GM23338 (cell line): ENCODE measurements around the gene LRRC26. TPM values are rescaled to one million over a fixed set of nuclear protein-coding genes. Genes with fewer than 3 reads are reported as not detected.

Experiments
- ATAC-seq: fragments of 200-7000 bp; cut with Tn5 transposase; 3 replicates; pipeline ENCODE4 v1.9.1; 2020
- DNase-seq: peaks from one replicate; pipeline ENCODE4 v3.0.0-alpha.2; 2015; ENCODE audit warnings: low spot score
- H2AFZ ChIP-seq: fragments of 200-600 bp; sonication (generic); 2 replicates; pipeline ENCODE4 v1.8.0; 2016; ENCODE audit warnings: antibody characterized with exemption, mild to moderate bottlenecking, moderate library complexity
- H3F3A ChIP-seq: fragments of 200-600 bp; sonication (generic); replicated peaks from 2 replicates; pipeline ENCODE4 v1.8.0; 2017; ENCODE audit warnings: antibody characterized with exemption, mixed run types, low read depth
- H3K27ac ChIP-seq: fragments of 200-600 bp; sonication (generic); 2 replicates; pipeline ENCODE4 v1.6.1; 2016; ENCODE audit warnings: low read depth
- H3K27me3 ChIP-seq: fragments of 200-600 bp; sonication (generic); 2 replicates; pipeline ENCODE4 v1.8.0; 2016; ENCODE audit warnings: mild to moderate bottlenecking, mixed run types, moderate library complexity; ENCODE audit not compliant: insufficient read depth
- H3K36me3 ChIP-seq: fragments of 200-600 bp; sonication (generic); 2 replicates; pipeline ENCODE4 v1.8.0; 2016; ENCODE audit warnings: mild to moderate bottlenecking; ENCODE audit not compliant: insufficient read depth
- H3K4me1 ChIP-seq: fragments of 200-600 bp; sonication (generic); 2 replicates; pipeline ENCODE4 v1.8.0; 2016; ENCODE audit warnings: mild to moderate bottlenecking, moderate library complexity; ENCODE audit not compliant: insufficient read depth
- H3K4me2 ChIP-seq: fragments of 200-600 bp; sonication (generic); 2 replicates; pipeline ENCODE4 v1.7.1; 2017; ENCODE audit warnings: mixed run types
- H3K4me3 ChIP-seq: fragments of 200-600 bp; sonication (generic); 2 replicates; pipeline ENCODE4 v1.6.1; 2016; ENCODE audit warnings: mixed run types
- H3K79me2 ChIP-seq: fragments of 200-600 bp; sonication (generic); replicated peaks from 2 replicates; pipeline ENCODE4 v1.8.0; 2017; ENCODE audit warnings: mild to moderate bottlenecking; ENCODE audit not compliant: insufficient read depth
- H3K9me2 ChIP-seq: fragments of 200-600 bp; sonication (generic); 2 replicates; pipeline ENCODE4 v1.8.0; 2017; ENCODE audit not compliant: insufficient read depth
- H4K20me1 ChIP-seq: fragments of 200-600 bp; sonication (generic); replicated peaks from 2 replicates; pipeline ENCODE4 v1.8.0; 2017; ENCODE audit warnings: mild to moderate bottlenecking; ENCODE audit not compliant: insufficient read depth
- H3K27ac Mint-ChIP-seq: 2 replicates; pipeline ENCODE4 v1.8.0; 2020; ENCODE audit warnings: inconsistent platforms, mild to moderate bottlenecking, moderate library complexity, mixed read lengths
- H3K27me3 Mint-ChIP-seq: 3 replicates; pipeline ENCODE4 v1.8.0; 2022; ENCODE audit warnings: low read depth, mild to moderate bottlenecking, moderate library complexity, mixed read lengths, inconsistent platforms; ENCODE audit not compliant: insufficient read depth, poor library complexity
- H3K36me3 Mint-ChIP-seq: 3 replicates; pipeline ENCODE4 v1.8.0; 2021; ENCODE audit warnings: low read depth, mild to moderate bottlenecking, inconsistent platforms, moderate library complexity, mixed read lengths
- H3K4me1 Mint-ChIP-seq: 3 replicates; pipeline ENCODE4 v1.8.0; 2020; ENCODE audit warnings: mild to moderate bottlenecking, inconsistent platforms, mixed read lengths
- H3K4me3 Mint-ChIP-seq: 3 replicates; pipeline ENCODE4 v1.8.0; 2021; ENCODE audit warnings: moderate library complexity, mild to moderate bottlenecking, inconsistent platforms, mixed read lengths
- H3K9me3 Mint-ChIP-seq: 3 replicates; pipeline ENCODE4 v1.8.0; 2020; ENCODE audit warnings: moderate library complexity, mild to moderate bottlenecking, inconsistent platforms, mixed read lengths
- CREB1 ChIP-seq: fragments of 250-450 bp; sonication (Bioruptor Pico); IDR thresholded peaks from 2 replicates; pipeline ENCODE4 v1.5.0; 2020; ENCODE audit warnings: low read depth, mild to moderate bottlenecking, moderate library complexity
- EZH2 ChIP-seq: fragments of 200-600 bp; sonication (generic); IDR thresholded peaks from one replicate; pipeline ENCODE4 v1.8.0; 2017; ENCODE audit warnings: antibody characterized with exemption, mild to moderate bottlenecking, low read depth; ENCODE audit not compliant: unreplicated experiment
- polyA plus RNA-seq: library from polyadenylated mRNA; unstranded; fragments of >200 nt; fragmentation: Nextera tagmentation; extraction: Ambion mirVana; gene quantifications from 2 replicates; pipeline ENCODE4 v1.2.1, GENCODE V29; 2016
- total RNA-seq: library from RNA; depleted of rRNA; stranded (reverse); fragments of >200 nt; shearing (Covaris generic); gene quantifications from 2 replicates; pipeline ENCODE4 v1.2.3, GENCODE V29; 2014
- TF ChIP-seq, protein P1 (sequence below), 2 experiments: fragments of 200-600 bp in 1 of 2; sonication (generic) in 1 of 2; conservative IDR thresholded peaks; 2 replicates each; pipeline versions ENCODE4 v1.5.1 to v1.6.1; 2016 to 2017; ENCODE audit warnings: antibody characterized with exemption in 2 of 2, low read depth in 2 of 2, mild to moderate bottlenecking in 2 of 2, moderate library complexity in 1 of 2
- TF ChIP-seq, protein P2 (sequence below): fragments of 250-450 bp; sonication (Bioruptor Pico); IDR thresholded peaks from 2 replicates; pipeline ENCODE4 v1.5.0; 2020; ENCODE audit warnings: mild to moderate bottlenecking, moderate library complexity

LRRC26 gene
- total and polyA plus RNA-seq, 2 experiments from 2014 or later, result 0.21 to 4.3 TPM

DNA sequence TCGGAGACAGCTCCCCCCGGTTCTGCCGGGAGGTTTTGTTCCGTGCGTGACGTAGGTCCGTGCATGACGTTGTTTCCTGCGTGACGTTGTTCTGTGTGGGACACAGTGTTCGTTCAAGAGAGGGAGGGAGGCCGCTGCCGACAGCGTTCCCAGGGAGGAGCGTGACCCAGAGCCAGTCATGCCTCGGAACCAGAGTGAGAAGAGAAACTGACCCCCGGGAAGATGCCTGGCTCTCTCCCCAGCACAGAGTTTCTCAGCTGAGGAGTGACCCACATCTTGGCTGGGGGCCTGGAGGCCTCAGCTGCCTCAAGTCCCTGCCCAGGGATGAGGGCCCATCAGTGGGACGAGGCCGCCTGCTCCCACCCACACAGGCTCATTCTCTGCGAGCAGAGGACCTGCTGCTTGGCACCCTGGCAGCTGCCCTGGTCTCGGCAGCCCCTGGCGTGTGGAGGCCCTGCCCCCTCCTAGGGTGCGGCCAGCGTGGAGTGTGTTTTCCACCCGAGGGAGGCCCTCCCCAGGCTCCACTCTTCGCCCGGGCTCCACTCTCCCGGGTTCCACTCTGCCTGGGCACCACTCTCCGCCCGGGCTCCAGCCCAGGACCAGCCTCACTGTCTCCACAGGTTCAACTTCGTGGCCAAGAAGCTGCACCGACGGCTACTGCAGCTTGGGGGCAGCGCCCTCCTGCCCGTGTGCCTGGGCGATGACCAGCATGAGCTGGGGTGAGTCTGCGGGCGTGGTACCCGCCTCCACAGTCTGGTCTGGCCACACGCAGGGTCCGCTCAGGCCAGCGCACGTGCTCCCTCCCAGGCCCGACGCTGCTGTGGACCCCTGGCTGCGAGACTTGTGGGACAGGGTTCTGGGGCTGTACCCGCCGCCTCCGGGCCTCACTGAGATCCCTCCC is 43.6 kb upstream of the LRRC26 start:
- TF ChIP-seq, protein P1, sequence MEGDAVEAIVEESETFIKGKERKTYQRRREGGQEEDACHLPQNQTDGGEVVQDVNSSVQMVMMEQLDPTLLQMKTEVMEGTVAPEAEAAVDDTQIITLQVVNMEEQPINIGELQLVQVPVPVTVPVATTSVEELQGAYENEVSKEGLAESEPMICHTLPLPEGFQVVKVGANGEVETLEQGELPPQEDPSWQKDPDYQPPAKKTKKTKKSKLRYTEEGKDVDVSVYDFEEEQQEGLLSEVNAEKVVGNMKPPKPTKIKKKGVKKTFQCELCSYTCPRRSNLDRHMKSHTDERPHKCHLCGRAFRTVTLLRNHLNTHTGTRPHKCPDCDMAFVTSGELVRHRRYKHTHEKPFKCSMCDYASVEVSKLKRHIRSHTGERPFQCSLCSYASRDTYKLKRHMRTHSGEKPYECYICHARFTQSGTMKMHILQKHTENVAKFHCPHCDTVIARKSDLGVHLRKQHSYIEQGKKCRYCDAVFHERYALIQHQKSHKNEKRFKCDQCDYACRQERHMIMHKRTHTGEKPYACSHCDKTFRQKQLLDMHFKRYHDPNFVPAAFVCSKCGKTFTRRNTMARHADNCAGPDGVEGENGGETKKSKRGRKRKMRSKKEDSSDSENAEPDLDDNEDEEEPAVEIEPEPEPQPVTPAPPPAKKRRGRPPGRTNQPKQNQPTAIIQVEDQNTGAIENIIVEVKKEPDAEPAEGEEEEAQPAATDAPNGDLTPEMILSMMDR (conservative IDR thresholded peaks at IDR 0.05; ENCODE audit: low read depth in 2 of 2), result peak in 1 of 2 experiments; percentile 59; a peak in 3 of 4 replicates
- TF ChIP-seq CREB1, result no peak
- H2AFZ ChIP-seq, result no peak overlapping the region
- no peaks in the 10 kb centered on the region for H3K79me2 ChIP-seq
- H3K27me3 ChIP-seq, result no peaks in the 10 kb centered on the region
- DNase-seq (no peak), ATAC-seq (peak; percentile 5; the same call in 1 of the 3 replicates)
- H3K4me1 Mint-ChIP-seq, result peaks cover 5% of the 10 kb centered on the region; the same call in 2 of the 3 replicates
- H3K4me3 ChIP-seq, result no peak overlapping the region
- H3K4me3 Mint-ChIP-seq, result no peak overlapping the region; the same call in 2 of the 3 replicates
- H3K9me2 ChIP-seq, result no peaks in the 10 kb centered on the region
- 0 out of 2 replicates have a peak, but pooled peaks cover 3% of the 10 kb centered on the region for H3F3A ChIP-seq
- no peaks in the 10 kb centered on the region; the same call in 1 of the 2 replicates for H4K20me1 ChIP-seq
- H3K27ac ChIP-seq, result no peak overlapping the region
- H3K36me3 Mint-ChIP-seq, result peaks cover 16% of the 10 kb centered on the region
- H3K9me3 Mint-ChIP-seq, result no peaks in the 10 kb centered on the region; the same call in 2 of the 3 replicates
- peaks cover 2% of the 10 kb centered on the region for H3K27me3 Mint-ChIP-seq
- no peaks in the 10 kb centered on the region for H3K4me1 ChIP-seq
- H3K4me2 ChIP-seq, result no peak overlapping the region
- no peaks in the 10 kb centered on the region for H3K36me3 ChIP-seq
- no peak overlapping the region for H3K27ac Mint-ChIP-seq

DNA sequence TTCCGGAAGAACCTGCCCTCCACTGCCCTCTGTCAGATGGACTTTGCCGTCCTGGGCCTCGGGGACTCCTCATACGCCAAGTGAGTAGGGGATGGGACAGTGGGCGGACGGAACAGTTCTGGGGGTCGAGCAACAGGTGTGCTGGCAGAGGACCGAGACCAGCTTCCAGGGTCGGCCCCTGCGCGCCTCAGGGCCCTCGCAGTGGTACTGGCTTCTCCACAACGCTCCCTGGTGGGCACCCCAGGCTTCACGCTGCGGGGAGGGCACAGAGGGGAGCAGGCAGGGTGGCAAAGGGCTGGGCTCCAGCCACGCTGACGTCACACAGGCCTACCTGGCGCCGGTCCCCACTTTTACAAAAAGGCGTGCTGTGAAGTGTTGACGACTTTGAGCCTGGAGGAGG is 42.7 kb upstream of the LRRC26 start:
- no peaks in the 10 kb centered on the region for H3K9me2 ChIP-seq
- no peaks in the 10 kb centered on the region for H3K4me1 ChIP-seq
- 0 out of 2 replicates have a peak, but pooled peaks cover under 1% of the 10 kb centered on the region for H3F3A ChIP-seq
- DNase-seq, result no peak
- no peaks in the 10 kb centered on the region; the same call in 2 of the 3 replicates for H3K9me3 Mint-ChIP-seq
- no peak overlapping the region for H3K4me2 ChIP-seq
- no peak overlapping the region for H2AFZ ChIP-seq
- TF ChIP-seq, protein P1 (conservative IDR thresholded peaks at IDR 0.05; ENCODE audit: low read depth in 2 of 2), result peak in 1 of 2 experiments; percentile 45; a peak in 2 of 4 replicates
- TF ChIP-seq EZH2, result no peak
- TF ChIP-seq, protein P2, sequence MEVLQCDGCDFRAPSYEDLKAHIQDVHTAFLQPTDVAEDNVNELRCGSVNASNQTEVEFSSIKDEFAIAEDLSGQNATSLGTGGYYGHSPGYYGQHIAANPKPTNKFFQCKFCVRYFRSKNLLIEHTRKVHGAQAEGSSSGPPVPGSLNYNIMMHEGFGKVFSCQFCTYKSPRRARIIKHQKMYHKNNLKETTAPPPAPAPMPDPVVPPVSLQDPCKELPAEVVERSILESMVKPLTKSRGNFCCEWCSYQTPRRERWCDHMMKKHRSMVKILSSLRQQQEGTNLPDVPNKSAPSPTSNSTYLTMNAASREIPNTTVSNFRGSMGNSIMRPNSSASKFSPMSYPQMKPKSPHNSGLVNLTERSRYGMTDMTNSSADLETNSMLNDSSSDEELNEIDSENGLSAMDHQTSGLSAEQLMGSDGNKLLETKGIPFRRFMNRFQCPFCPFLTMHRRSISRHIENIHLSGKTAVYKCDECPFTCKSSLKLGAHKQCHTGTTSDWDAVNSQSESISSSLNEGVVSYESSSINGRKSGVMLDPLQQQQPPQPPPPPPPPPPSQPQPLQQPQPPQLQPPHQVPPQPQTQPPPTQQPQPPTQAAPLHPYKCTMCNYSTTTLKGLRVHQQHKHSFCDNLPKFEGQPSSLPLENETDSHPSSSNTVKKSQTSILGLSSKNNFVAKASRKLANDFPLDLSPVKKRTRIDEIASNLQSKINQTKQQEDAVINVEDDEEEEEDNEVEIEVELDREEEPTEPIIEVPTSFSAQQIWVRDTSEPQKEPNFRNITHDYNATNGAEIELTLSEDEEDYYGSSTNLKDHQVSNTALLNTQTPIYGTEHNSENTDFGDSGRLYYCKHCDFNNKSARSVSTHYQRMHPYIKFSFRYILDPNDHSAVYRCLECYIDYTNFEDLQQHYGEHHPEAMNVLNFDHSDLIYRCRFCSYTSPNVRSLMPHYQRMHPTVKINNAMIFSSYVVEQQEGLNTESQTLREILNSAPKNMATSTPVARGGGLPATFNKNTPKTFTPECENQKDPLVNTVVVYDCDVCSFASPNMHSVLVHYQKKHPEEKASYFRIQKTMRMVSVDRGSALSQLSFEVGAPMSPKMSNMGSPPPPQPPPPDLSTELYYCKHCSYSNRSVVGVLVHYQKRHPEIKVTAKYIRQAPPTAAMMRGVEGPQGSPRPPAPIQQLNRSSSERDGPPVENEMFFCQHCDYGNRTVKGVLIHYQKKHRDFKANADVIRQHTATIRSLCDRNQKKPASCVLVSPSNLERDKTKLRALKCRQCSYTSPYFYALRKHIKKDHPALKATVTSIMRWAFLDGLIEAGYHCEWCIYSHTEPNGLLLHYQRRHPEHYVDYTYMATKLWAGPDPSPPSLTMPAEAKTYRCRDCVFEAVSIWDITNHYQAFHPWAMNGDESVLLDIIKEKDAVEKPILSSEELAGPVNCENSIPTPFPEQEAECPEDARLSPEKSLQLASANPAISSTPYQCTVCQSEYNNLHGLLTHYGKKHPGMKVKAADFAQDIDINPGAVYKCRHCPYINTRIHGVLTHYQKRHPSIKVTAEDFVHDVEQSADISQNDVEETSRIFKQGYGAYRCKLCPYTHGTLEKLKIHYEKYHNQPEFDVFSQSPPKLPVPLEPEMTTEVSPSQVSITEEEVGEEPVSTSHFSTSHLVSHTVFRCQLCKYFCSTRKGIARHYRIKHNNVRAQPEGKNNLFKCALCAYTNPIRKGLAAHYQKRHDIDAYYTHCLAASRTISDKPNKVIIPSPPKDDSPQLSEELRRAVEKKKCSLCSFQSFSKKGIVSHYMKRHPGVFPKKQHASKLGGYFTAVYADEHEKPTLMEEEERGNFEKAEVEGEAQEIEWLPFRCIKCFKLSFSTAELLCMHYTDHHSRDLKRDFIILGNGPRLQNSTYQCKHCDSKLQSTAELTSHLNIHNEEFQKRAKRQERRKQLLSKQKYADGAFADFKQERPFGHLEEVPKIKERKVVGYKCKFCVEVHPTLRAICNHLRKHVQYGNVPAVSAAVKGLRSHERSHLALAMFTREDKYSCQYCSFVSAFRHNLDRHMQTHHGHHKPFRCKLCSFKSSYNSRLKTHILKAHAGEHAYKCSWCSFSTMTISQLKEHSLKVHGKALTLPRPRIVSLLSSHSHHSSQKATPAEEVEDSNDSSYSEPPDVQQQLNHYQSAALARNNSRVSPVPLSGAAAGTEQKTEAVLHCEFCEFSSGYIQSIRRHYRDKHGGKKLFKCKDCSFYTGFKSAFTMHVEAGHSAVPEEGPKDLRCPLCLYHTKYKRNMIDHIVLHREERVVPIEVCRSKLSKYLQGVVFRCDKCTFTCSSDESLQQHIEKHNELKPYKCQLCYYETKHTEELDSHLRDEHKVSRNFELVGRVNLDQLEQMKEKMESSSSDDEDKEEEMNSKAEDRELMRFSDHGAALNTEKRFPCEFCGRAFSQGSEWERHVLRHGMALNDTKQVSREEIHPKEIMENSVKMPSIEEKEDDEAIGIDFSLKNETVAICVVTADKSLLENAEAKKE, result no peak
- H3K4me3 Mint-ChIP-seq, result no peak overlapping the region
- no peaks in the 10 kb centered on the region; the same call in 1 of the 2 replicates for H4K20me1 ChIP-seq
- H3K36me3 Mint-ChIP-seq, result peaks cover 22% of the 10 kb centered on the region
- H3K27me3 ChIP-seq, result no peaks in the 10 kb centered on the region
- peaks cover 6% of the 10 kb centered on the region for H3K4me1 Mint-ChIP-seq
- no peak for ATAC-seq
- no peak overlapping the region for H3K27ac Mint-ChIP-seq
- no peak overlapping the region for H3K4me3 ChIP-seq
- no peak overlapping the region for H3K27ac ChIP-seq
- no peaks in the 10 kb centered on the region for H3K36me3 ChIP-seq
- peaks cover 2% of the 10 kb centered on the region for H3K27me3 Mint-ChIP-seq
- H3K79me2 ChIP-seq, result no peaks in the 10 kb centered on the region
